ENCODE results near the gene SEC61A2.

- TF ChIP-seq EZH2phosphoT487 (IDR thresholded peaks at IDR 0.05; ENCODE audit: borderline replicate concordance, low read length) (no peak), CTCF (IDR thresholded peaks at IDR 0.05; ENCODE audit: low read depth, low read length, poor library complexity, severe bottlenecking) (no peak)
These were observed 20.7 kb downstream of the SEC61A2 start for GRCh38 chr10:12150163-12150562.

Measured in DOHH2 (cell line).